Gastroesophageal sphincter (tissue), 4 donors: Measurements from ENCODE around the gene E4F1. TPM values are rescaled to one million over a fixed set of nuclear protein-coding genes. Genes with fewer than 3 reads are reported as not detected.

ENCODE experiments used
- ATAC-seq: fragments of 150-250 bp; one replicate; pipeline ENCODE4 v1.9.1; 2016; ENCODE audit warnings: mild to moderate bottlenecking, moderate library complexity
- H3K27ac ChIP-seq, 4 donors: fragments of 200-600 bp; sonication (generic) in 3 of 4; 1 replicate in 3 of 4; 2 replicates in 1 of 4; pipeline ENCODE4 v1.5.1; 2016 to 2019
- H3K27me3 ChIP-seq: fragments of 200-600 bp; sonication (generic); one replicate; pipeline ENCODE4 v1.5.1; 2019
- H3K36me3 ChIP-seq, 2 donors: fragments of 200-600 bp; sonication (generic); one replicate each; pipeline ENCODE4 v1.5.1; 2019; ENCODE audit warnings: control low read depth in 1 of 2
- H3K4me1 ChIP-seq, 3 donors: fragments of 200-600 bp; sonication (generic); 1 replicate in 2 of 3; 2 replicates in 1 of 3; pipeline ENCODE4 v1.5.1; 2016 to 2019; ENCODE audit warnings: control low read depth in 2 of 3
- H3K4me3 ChIP-seq, 2 donors: fragments of 200-600 bp; sonication (generic); one replicate each; pipeline ENCODE4 v1.5.1; 2019; ENCODE audit warnings: mild to moderate bottlenecking in 1 of 2, moderate library complexity in 1 of 2
- H3K9me3 ChIP-seq, 3 donors: fragments of 200-600 bp; sonication (generic); one replicate each; pipeline ENCODE4 v1.5.1; 2017 to 2019; ENCODE audit warnings: control low read depth in 2 of 3
- CTCF ChIP-seq, 4 experiments: fragments of 200-600 bp in 2 of 4; fragments of 450-650 bp in 2 of 4; sonication (generic) in 1 of 4; IDR thresholded peaks; one replicate each; pipeline ENCODE4 v1.5.1; 2017 to 2019; ENCODE audit warnings: antibody characterized with exemption in 4 of 4, mild to moderate bottlenecking in 2 of 4, moderate library complexity in 2 of 4
- EP300 ChIP-seq: sonication (generic); formaldehyde crosslinking; IDR thresholded peaks from one replicate; pipeline ENCODE4 v1.6.1; 2017; ENCODE audit warnings: antibody characterized with exemption, mild to moderate bottlenecking
- POLR2A ChIP-seq, 2 donors: fragments of 450-650 bp; IDR thresholded peaks; one replicate each; pipeline ENCODE4 v1.6.1; 2017; ENCODE audit warnings: antibody characterized with exemption in 2 of 2, mild to moderate bottlenecking in 2 of 2, moderate library complexity in 1 of 2
- POLR2AphosphoS5 ChIP-seq: sonication (generic); formaldehyde crosslinking; IDR thresholded peaks from one replicate; pipeline ENCODE4 v1.6.1; 2017; ENCODE audit warnings: antibody characterized with exemption
- WGBS, 2 donors: methylation state at CpG; one replicate each; pipeline ENCODE4 v1.1.5; 2018; ENCODE audit warnings: low coverage in 1 of 2; 5-methylcytosine and 5-hydroxymethylcytosine counted together
- total RNA-seq, 4 donors: library from RNA; depleted of rRNA; stranded (reverse); fragments of >200 nt; gene quantifications; one replicate each; pipeline ENCODE4 v1.1.0, GENCODE V29; 2016

E4F1 gene
- total RNA-seq, 4 donors from 2014 or later: 23.1 to 35.2 (median 28.8) TPM

- Histone ChIP-seq H3K9me3 (no peaks in the 10 kb centered on the region), H3K27me3 (no peaks in the 10 kb centered on the region), H3K4me1 (peaks cover 0 to 10% (median 0%) of the 10 kb centered on the region in 3 donors), H3K4me3 (no peak overlapping the region), H3K27ac (no peak overlapping the region), H3K36me3 (peaks cover 0 to 50% of the 10 kb centered on the region in 2 donors)
- no peak for ATAC-seq
- TF ChIP-seq POLR2AphosphoS5 (no peak), EP300 (no peak), CTCF (IDR thresholded peaks at IDR 0.05) (no peak), POLR2A (IDR thresholded peaks at IDR 0.05) (no peak)
- 53 to 94% methylated on average over 5 to 6 of the region's 30 CpGs for WGBS, 2 donors
Measured at GRCh38 chr16:2275476-2276367, 52.3 kb downstream of the E4F1 start.

GRCh38 chr16:2276368-2277195, 53.2 kb downstream of the E4F1 start:
- no peak for TF ChIP-seq POLR2AphosphoS5
- no peak for TF ChIP-seq POLR2A (IDR thresholded peaks at IDR 0.05)
- no peak for TF ChIP-seq EP300
- no peak for TF ChIP-seq CTCF (IDR thresholded peaks at IDR 0.05)
- Histone ChIP-seq H3K4me1 (peaks cover 0 to 2% (median 0%) of the 10 kb centered on the region in 3 donors), H3K9me3 (no peaks in the 10 kb centered on the region), H3K4me3 (no peak overlapping the region), H3K36me3 (peaks cover 0 to 58% of the 10 kb centered on the region in 2 donors), H3K27ac (no peak overlapping the region), H3K27me3 (no peaks in the 10 kb centered on the region)
- WGBS, 2 donors: 40 to 72% methylated on average over 3 to 12 of the region's 26 CpGs
- no peak for ATAC-seq

- 96% methylated on average over 5 of the region's 25 CpGs; no CpG with 5 or more reads in 1 of the 2 donors for WGBS, 2 donors
- no peak overlapping the region for H3K27ac ChIP-seq
- ATAC-seq: no peak
- H3K27me3 ChIP-seq: no peaks in the 10 kb centered on the region
- TF ChIP-seq POLR2A (IDR thresholded peaks at IDR 0.05) (no peak), EP300 (no peak), CTCF (IDR thresholded peaks at IDR 0.05) (no peak), POLR2AphosphoS5 (no peak)
- no peak overlapping the region for H3K4me3 ChIP-seq
- H3K4me1 ChIP-seq: no peaks in the 10 kb centered on the region
- H3K36me3 ChIP-seq: peaks cover 0 to 59% of the 10 kb centered on the region in 2 donors
- H3K9me3 ChIP-seq: no peaks in the 10 kb centered on the region
Measured at GRCh38 chr16:2277466-2278271, 54.3 kb downstream of the E4F1 start.

GRCh38 chr16:2278272-2278608, 54.8 kb downstream of the E4F1 start:
- TF ChIP-seq POLR2A (IDR thresholded peaks at IDR 0.05): no peak
- no peak for TF ChIP-seq CTCF (IDR thresholded peaks at IDR 0.05)
- no peak for TF ChIP-seq EP300
- TF ChIP-seq POLR2AphosphoS5: no peak
- Histone ChIP-seq H3K4me1 (no peaks in the 10 kb centered on the region), H3K36me3 (peaks cover 0 to 64% of the 10 kb centered on the region in 2 donors), H3K9me3 (no peaks in the 10 kb centered on the region), H3K27me3 (no peaks in the 10 kb centered on the region), H3K27ac (no peak overlapping the region), H3K4me3 (no peak overlapping the region)
- 67 to 80% methylated on average over 1 to 2 of the region's 14 CpGs for WGBS, 2 donors
- no peak for ATAC-seq
